ENCODE data around the gene HOXD10.

GRCh38 chr2:176072951-176073904, 43.4 kb upstream of the HOXD10 start:
- no peak for TF ChIP-seq CREB1 (IDR thresholded peaks at IDR 0.05; ENCODE audit: low read depth)
- no peak for TF ChIP-seq CEBPB (IDR thresholded peaks at IDR 0.05)
- TF ChIP-seq TCF12 (IDR thresholded peaks at IDR 0.05; ENCODE audit: low read depth), result no peak
- TF ChIP-seq TEAD4 (IDR thresholded peaks at IDR 0.05), result no peak
- TF ChIP-seq MAX (IDR thresholded peaks at IDR 0.05), result no peak
- TF ChIP-seq EGR1 (IDR thresholded peaks at IDR 0.05), result no peak
- TF ChIP-seq, protein P1, sequence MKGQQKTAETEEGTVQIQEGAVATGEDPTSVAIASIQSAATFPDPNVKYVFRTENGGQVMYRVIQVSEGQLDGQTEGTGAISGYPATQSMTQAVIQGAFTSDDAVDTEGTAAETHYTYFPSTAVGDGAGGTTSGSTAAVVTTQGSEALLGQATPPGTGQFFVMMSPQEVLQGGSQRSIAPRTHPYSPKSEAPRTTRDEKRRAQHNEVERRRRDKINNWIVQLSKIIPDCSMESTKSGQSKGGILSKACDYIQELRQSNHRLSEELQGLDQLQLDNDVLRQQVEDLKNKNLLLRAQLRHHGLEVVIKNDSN (IDR thresholded peaks at IDR 0.05), result no peak
- no peak for TF ChIP-seq EP300 (IDR thresholded peaks at IDR 0.05; ENCODE audit: borderline replicate concordance)
- no peak for TF ChIP-seq REST (IDR thresholded peaks at IDR 0.05; ENCODE audit: low read depth)
- no peak for TF ChIP-seq RAD21 (IDR thresholded peaks at IDR 0.05; ENCODE audit: low read depth)
- no peak for TF ChIP-seq ZBTB7A (IDR thresholded peaks at IDR 0.05; ENCODE audit: low read depth)
